Measurements from ENCODE around the gene PPIL6. TPM values are rescaled to one million over a fixed set of nuclear protein-coding genes. Genes with fewer than 3 reads are reported as not detected.

The PPIL6 gene
- total RNA-seq, 4 donors from 2014 or later = 0.64 to 4.0 (median 1.9) TPM; not detected in 1

- 94% methylated on average over 2 of the region's 2 CpGs; no CpG with 5 or more reads in 1 of the 2 donors for WGBS, 2 donors (ENCODE audit: low coverage in 1 of 2)
- in situ Hi-C loops (cut with MboI; ENCODE audit: low pct_ligation_motif_present in 1 of 4, low pct_unique_long_range_greater_than_20kb in 1 of 4, low sequenced_read_pairs in 3 of 4) = loop anchor here in 2 of 4 donors (25.0 kb wide), 2 partner anchors 626 to 874 kb away; no protein-coding TSS in a partner anchor
Measured at GRCh38 chr6:109411034-109411433, 29.4 kb downstream of the PPIL6 start.

GRCh38 chr6:109406196-109406595, 34.2 kb downstream of the PPIL6 start:
- H3K36me3 ChIP-seq = no peaks in the 10 kb centered on the region
- intact Hi-C loops (cut with DNase I; ENCODE audit: low total_unique reads) = loop anchor here (5.0 kb wide), 1 partner anchor 1859 kb away; no protein-coding TSS in a partner anchor
- H3K9me3 ChIP-seq = no peaks in the 10 kb centered on the region
- H3K4me3 ChIP-seq = no peak overlapping the region
- in situ Hi-C loops (cut with MboI; ENCODE audit: low pct_ligation_motif_present in 1 of 4, low pct_unique_long_range_greater_than_20kb in 1 of 4, low sequenced_read_pairs in 3 of 4) = loop anchor here in 2 of 4 donors (25.0 kb wide), 2 partner anchors 631 to 869 kb away; no protein-coding TSS in a partner anchor
- no peaks in the 10 kb centered on the region for H3K27me3 ChIP-seq
- TF ChIP-seq CTCF (IDR thresholded peaks at IDR 0.05) (no peak), EP300 (IDR thresholded peaks at IDR 0.05; ENCODE audit: low read depth) (no peak), POLR2AphosphoS5 (IDR thresholded peaks at IDR 0.05) (no peak), POLR2A (IDR thresholded peaks at IDR 0.05) (no peak)
- no peaks in the 10 kb centered on the region for H3K4me1 ChIP-seq
- 60 to 92% methylated on average over 1 to 4 of the region's 4 CpGs for WGBS, 2 donors (ENCODE audit: low coverage in 1 of 2)
- no peak for DNase-seq
- H3K27ac ChIP-seq = no peak overlapping the region

More at GRCh38 chr6:109411034-109411433, 29.4 kb downstream of the PPIL6 start:
- Histone ChIP-seq H3K36me3 (no peaks in the 10 kb centered on the region), H3K9me3 (no peaks in the 10 kb centered on the region), H3K4me1 (no peaks in the 10 kb centered on the region), H3K4me3 (no peak overlapping the region), H3K27me3 (no peaks in the 10 kb centered on the region), H3K27ac (no peak overlapping the region)
- DNase-seq = no peak
- TF ChIP-seq POLR2AphosphoS5 (IDR thresholded peaks at IDR 0.05) (no peak), CTCF (IDR thresholded peaks at IDR 0.05) (no peak), EP300 (IDR thresholded peaks at IDR 0.05; ENCODE audit: low read depth) (no peak), POLR2A (IDR thresholded peaks at IDR 0.05) (no peak)
- intact Hi-C loops (cut with DNase I; ENCODE audit: low total_unique reads) = no loop called here

- WGBS, 2 donors (ENCODE audit: low coverage in 1 of 2) = 58% methylated on average over 4 of the region's 4 CpGs; no CpG with 5 or more reads in 1 of the 2 donors
- TF ChIP-seq POLR2AphosphoS5 (IDR thresholded peaks at IDR 0.05) (no peak), POLR2A (IDR thresholded peaks at IDR 0.05) (no peak), CTCF (IDR thresholded peaks at IDR 0.05) (peak; percentile 15 to 47 (median 40)), EP300 (IDR thresholded peaks at IDR 0.05; ENCODE audit: low read depth) (no peak)
- Histone ChIP-seq H3K4me1 (no peaks in the 10 kb centered on the region), H3K27ac (no peak overlapping the region), H3K4me3 (no peak overlapping the region), H3K27me3 (no peaks in the 10 kb centered on the region), H3K36me3 (no peaks in the 10 kb centered on the region), H3K9me3 (no peaks in the 10 kb centered on the region)
- no peak for DNase-seq
- in situ Hi-C loops (cut with MboI; ENCODE audit: low pct_ligation_motif_present in 1 of 4, low pct_unique_long_range_greater_than_20kb in 1 of 4, low sequenced_read_pairs in 3 of 4) (loop anchor here in 2 of 4 donors (25.0 kb wide), 2 partner anchors 210 to 860 kb away; no protein-coding TSS in a partner anchor), intact Hi-C loops (cut with DNase I; ENCODE audit: low total_unique reads) (no loop called here)
Measured at GRCh38 chr6:109397020-109397419, 43.4 kb downstream of the PPIL6 start.

- H3K4me1 ChIP-seq = no peaks in the 10 kb centered on the region
- TF ChIP-seq EP300 (IDR thresholded peaks at IDR 0.05; ENCODE audit: low read depth) = no peak
- H3K36me3 ChIP-seq = no peaks in the 10 kb centered on the region
- H3K9me3 ChIP-seq = no peaks in the 10 kb centered on the region
- H3K27ac ChIP-seq = no peak overlapping the region
- H3K27me3 ChIP-seq = no peaks in the 10 kb centered on the region
- in situ Hi-C loops (cut with MboI; ENCODE audit: low pct_ligation_motif_present in 1 of 4, low pct_unique_long_range_greater_than_20kb in 1 of 4, low sequenced_read_pairs in 3 of 4) = loop anchor here in 2 of 4 donors (25.0 kb wide), 2 partner anchors 209 to 859 kb away; no protein-coding TSS in a partner anchor
- intact Hi-C loops (cut with DNase I; ENCODE audit: low total_unique reads) = no loop called here
- DNase-seq = no peak
- 87 to 98% methylated on average over 6 to 12 of the region's 12 CpGs for WGBS, 2 donors (ENCODE audit: low coverage in 1 of 2)
- no peak overlapping the region for H3K4me3 ChIP-seq
Measured at GRCh38 chr6:109396046-109396718, 44.2 kb downstream of the PPIL6 start.

Data from transverse colon (tissue), 4 donors.